ENCODE data around the gene PTPRT.

The PTPRT gene

GRCh38 chr20:42530855-42531448, 658.8 kb downstream of the PTPRT start:
- no peaks in the 10 kb centered on the region for H3K27me3 ChIP-seq (ENCODE audit: insufficient read depth, low read length)
- no peak overlapping the region for H3K4me3 ChIP-seq (ENCODE audit: low read depth, low read length)
- no peaks in the 10 kb centered on the region for H3K36me3 ChIP-seq (ENCODE audit: insufficient read depth, low read length)
- no peak overlapping the region for H2AFZ ChIP-seq (ENCODE audit: low read length, unreplicated experiment)
- H3K27ac ChIP-seq (ENCODE audit: low read depth, low read length), result no peak overlapping the region
- no peaks in the 10 kb centered on the region for H3K79me2 ChIP-seq (ENCODE audit: control insufficient read depth, insufficient read depth, low read length, unreplicated experiment)
- H3K4me1 ChIP-seq (ENCODE audit: control insufficient read depth, insufficient read depth, low read length, unreplicated experiment), result no peaks in the 10 kb centered on the region

DNA sequence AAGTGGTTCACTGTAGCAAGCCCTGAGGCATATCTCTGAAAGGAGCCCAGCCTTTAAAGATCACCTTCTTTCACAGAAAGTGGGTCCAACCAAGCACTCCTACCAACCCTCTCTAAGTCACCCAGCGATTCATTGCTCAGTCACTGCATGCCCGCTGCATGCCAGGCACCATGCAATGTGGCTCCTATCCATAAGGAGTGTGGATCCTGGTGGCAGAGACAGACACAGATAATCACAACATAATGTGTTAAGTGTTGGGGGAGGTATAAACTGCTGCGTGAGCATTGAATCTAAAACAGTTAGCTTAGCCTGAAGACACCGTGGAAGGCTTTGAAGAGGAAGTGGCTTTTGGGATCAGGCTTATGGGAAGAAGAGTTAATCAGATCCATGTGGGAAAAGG, 659.5 kb downstream of the PTPRT start:
- Histone ChIP-seq H3K27ac (ENCODE audit: low read depth, low read length) (no peak overlapping the region), H3K27me3 (ENCODE audit: insufficient read depth, low read length) (no peaks in the 10 kb centered on the region), H3K79me2 (ENCODE audit: control insufficient read depth, insufficient read depth, low read length, unreplicated experiment) (no peaks in the 10 kb centered on the region), H2AFZ (ENCODE audit: low read length, unreplicated experiment) (no peak overlapping the region), H3K4me3 (ENCODE audit: low read depth, low read length) (no peak overlapping the region), H3K36me3 (ENCODE audit: insufficient read depth, low read length) (no peaks in the 10 kb centered on the region), H3K4me1 (ENCODE audit: control insufficient read depth, insufficient read depth, low read length, unreplicated experiment) (no peaks in the 10 kb centered on the region)

GRCh38 chr20:42524058-42524457, 665.6 kb downstream of the PTPRT start:
- Histone ChIP-seq H3K36me3 (ENCODE audit: insufficient read depth, low read length) (no peaks in the 10 kb centered on the region), H3K79me2 (ENCODE audit: control insufficient read depth, insufficient read depth, low read length, unreplicated experiment) (no peaks in the 10 kb centered on the region), H3K27me3 (ENCODE audit: insufficient read depth, low read length) (no peaks in the 10 kb centered on the region), H3K4me1 (ENCODE audit: control insufficient read depth, insufficient read depth, low read length, unreplicated experiment) (no peaks in the 10 kb centered on the region), H3K4me3 (ENCODE audit: low read depth, low read length) (no peak overlapping the region), H3K27ac (ENCODE audit: low read depth, low read length) (no peak overlapping the region), H2AFZ (ENCODE audit: low read length, unreplicated experiment) (no peak overlapping the region)

DNA sequence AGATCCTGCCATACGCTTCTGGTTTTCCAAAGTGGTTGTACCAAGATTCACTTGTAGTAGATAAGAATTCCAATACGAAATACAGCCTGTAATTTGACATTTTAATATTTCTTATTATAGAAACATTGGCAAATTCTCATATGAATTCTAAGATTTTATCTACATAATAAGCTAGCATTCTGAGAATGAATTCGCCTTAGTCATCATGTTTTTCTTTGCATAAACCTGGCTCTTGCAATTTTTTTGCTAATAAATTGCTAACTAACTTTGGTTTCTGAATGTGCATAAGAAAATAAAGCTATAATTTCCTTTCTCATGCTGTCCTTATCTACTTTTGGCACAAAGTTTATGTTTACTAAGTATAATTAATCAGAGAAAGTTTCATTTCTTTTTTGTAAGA, 673.0 kb downstream of the PTPRT start:
- Histone ChIP-seq H3K4me3 (ENCODE audit: low read depth, low read length) (no peak overlapping the region), H2AFZ (ENCODE audit: low read length, unreplicated experiment) (no peak overlapping the region), H3K27me3 (ENCODE audit: insufficient read depth, low read length) (no peaks in the 10 kb centered on the region), H3K79me2 (ENCODE audit: control insufficient read depth, insufficient read depth, low read length, unreplicated experiment) (no peaks in the 10 kb centered on the region), H3K36me3 (ENCODE audit: insufficient read depth, low read length) (no peaks in the 10 kb centered on the region), H3K27ac (ENCODE audit: low read depth, low read length) (no peak overlapping the region), H3K4me1 (ENCODE audit: control insufficient read depth, insufficient read depth, low read length, unreplicated experiment) (no peaks in the 10 kb centered on the region)

DNA sequence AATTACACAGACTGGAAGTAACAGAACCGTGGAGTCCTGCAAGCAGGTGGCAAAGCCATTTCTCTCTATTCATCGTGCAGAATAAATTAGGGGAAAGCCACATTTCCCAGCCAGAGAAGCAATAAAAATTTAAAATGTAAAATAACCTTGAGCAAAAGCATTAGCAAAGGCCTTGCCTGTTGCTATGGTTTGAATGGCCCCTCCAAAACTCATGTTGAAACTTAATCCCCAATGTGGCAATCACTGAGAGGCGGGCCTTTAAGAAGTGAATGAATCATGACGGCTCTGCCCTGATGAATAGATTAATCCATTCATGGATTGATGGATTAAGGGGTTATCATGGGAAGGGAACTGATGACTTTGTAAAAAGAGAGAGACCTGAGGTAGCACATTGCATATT, 679.0 kb downstream of the PTPRT start:
- Histone ChIP-seq H3K4me1 (ENCODE audit: control insufficient read depth, insufficient read depth, low read length, unreplicated experiment) (no peaks in the 10 kb centered on the region), H3K27ac (ENCODE audit: low read depth, low read length) (no peak overlapping the region), H3K27me3 (ENCODE audit: insufficient read depth, low read length) (no peaks in the 10 kb centered on the region), H2AFZ (ENCODE audit: low read length, unreplicated experiment) (no peak overlapping the region), H3K4me3 (ENCODE audit: low read depth, low read length) (no peak overlapping the region), H3K36me3 (ENCODE audit: insufficient read depth, low read length) (no peaks in the 10 kb centered on the region), H3K79me2 (ENCODE audit: control insufficient read depth, insufficient read depth, low read length, unreplicated experiment) (no peaks in the 10 kb centered on the region)

- no peaks in the 10 kb centered on the region for H3K4me1 ChIP-seq (ENCODE audit: control insufficient read depth, insufficient read depth, low read length, unreplicated experiment)
- no peaks in the 10 kb centered on the region for H3K27me3 ChIP-seq (ENCODE audit: insufficient read depth, low read length)
- no peak overlapping the region for H2AFZ ChIP-seq (ENCODE audit: low read length, unreplicated experiment)
- H3K79me2 ChIP-seq (ENCODE audit: control insufficient read depth, insufficient read depth, low read length, unreplicated experiment), result no peaks in the 10 kb centered on the region
- no peaks in the 10 kb centered on the region for H3K36me3 ChIP-seq (ENCODE audit: insufficient read depth, low read length)
- H3K4me3 ChIP-seq (ENCODE audit: low read depth, low read length), result no peak overlapping the region
- no peak overlapping the region for H3K27ac ChIP-seq (ENCODE audit: low read depth, low read length)
Observed at GRCh38 chr20:42507874-42508273, 681.8 kb downstream of the PTPRT start.

GRCh38 chr20:42506397-42506796, 683.3 kb downstream of the PTPRT start:
- Histone ChIP-seq H3K36me3 (ENCODE audit: insufficient read depth, low read length) (no peaks in the 10 kb centered on the region), H3K4me3 (ENCODE audit: low read depth, low read length) (no peak overlapping the region), H3K79me2 (ENCODE audit: control insufficient read depth, insufficient read depth, low read length, unreplicated experiment) (no peaks in the 10 kb centered on the region), H3K27ac (ENCODE audit: low read depth, low read length) (no peak overlapping the region), H2AFZ (ENCODE audit: low read length, unreplicated experiment) (no peak overlapping the region), H3K27me3 (ENCODE audit: insufficient read depth, low read length) (no peaks in the 10 kb centered on the region), H3K4me1 (ENCODE audit: control insufficient read depth, insufficient read depth, low read length, unreplicated experiment) (no peaks in the 10 kb centered on the region)

DNA sequence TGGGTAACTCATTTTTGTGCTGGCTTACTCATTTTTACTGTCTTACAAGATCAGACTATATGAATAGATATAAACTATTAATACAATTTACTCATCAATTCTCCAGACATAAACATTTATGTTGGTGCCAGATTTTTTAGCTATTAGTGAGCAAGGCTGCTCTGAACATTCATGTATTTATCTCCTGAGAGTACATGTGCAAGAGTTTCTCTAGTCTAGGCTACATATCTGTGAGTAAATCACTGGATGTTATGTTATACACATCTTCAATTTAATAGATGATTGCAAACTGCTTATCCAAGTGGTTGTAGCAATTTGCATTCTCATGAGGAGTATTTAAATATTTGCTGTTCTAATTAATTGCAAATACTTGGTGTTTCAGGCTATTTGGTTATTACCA, 687.1 kb downstream of the PTPRT start:
- Histone ChIP-seq H3K36me3 (ENCODE audit: insufficient read depth, low read length) (no peaks in the 10 kb centered on the region), H3K27ac (ENCODE audit: low read depth, low read length) (no peak overlapping the region), H3K4me3 (ENCODE audit: low read depth, low read length) (no peak overlapping the region), H2AFZ (ENCODE audit: low read length, unreplicated experiment) (no peak overlapping the region), H3K4me1 (ENCODE audit: control insufficient read depth, insufficient read depth, low read length, unreplicated experiment) (no peaks in the 10 kb centered on the region), H3K27me3 (ENCODE audit: insufficient read depth, low read length) (no peaks in the 10 kb centered on the region), H3K79me2 (ENCODE audit: control insufficient read depth, insufficient read depth, low read length, unreplicated experiment) (no peaks in the 10 kb centered on the region)

GRCh38 chr20:42496595-42496994, 693.1 kb downstream of the PTPRT start:
- Histone ChIP-seq H3K36me3 (ENCODE audit: insufficient read depth, low read length) (no peaks in the 10 kb centered on the region), H3K27ac (ENCODE audit: low read depth, low read length) (no peak overlapping the region), H3K79me2 (ENCODE audit: control insufficient read depth, insufficient read depth, low read length, unreplicated experiment) (no peaks in the 10 kb centered on the region), H2AFZ (ENCODE audit: low read length, unreplicated experiment) (no peak overlapping the region), H3K27me3 (ENCODE audit: insufficient read depth, low read length) (no peaks in the 10 kb centered on the region), H3K4me1 (ENCODE audit: control insufficient read depth, insufficient read depth, low read length, unreplicated experiment) (no peaks in the 10 kb centered on the region), H3K4me3 (ENCODE audit: low read depth, low read length) (no peak overlapping the region)

GRCh38 chr20:42494290-42494689, 695.4 kb downstream of the PTPRT start:
- Histone ChIP-seq H2AFZ (ENCODE audit: low read length, unreplicated experiment) (no peak overlapping the region), H3K36me3 (ENCODE audit: insufficient read depth, low read length) (no peaks in the 10 kb centered on the region), H3K79me2 (ENCODE audit: control insufficient read depth, insufficient read depth, low read length, unreplicated experiment) (no peaks in the 10 kb centered on the region), H3K27me3 (ENCODE audit: insufficient read depth, low read length) (no peaks in the 10 kb centered on the region), H3K4me1 (ENCODE audit: control insufficient read depth, insufficient read depth, low read length, unreplicated experiment) (no peaks in the 10 kb centered on the region), H3K27ac (ENCODE audit: low read depth, low read length) (no peak overlapping the region), H3K4me3 (ENCODE audit: low read depth, low read length) (no peak overlapping the region)

DNA sequence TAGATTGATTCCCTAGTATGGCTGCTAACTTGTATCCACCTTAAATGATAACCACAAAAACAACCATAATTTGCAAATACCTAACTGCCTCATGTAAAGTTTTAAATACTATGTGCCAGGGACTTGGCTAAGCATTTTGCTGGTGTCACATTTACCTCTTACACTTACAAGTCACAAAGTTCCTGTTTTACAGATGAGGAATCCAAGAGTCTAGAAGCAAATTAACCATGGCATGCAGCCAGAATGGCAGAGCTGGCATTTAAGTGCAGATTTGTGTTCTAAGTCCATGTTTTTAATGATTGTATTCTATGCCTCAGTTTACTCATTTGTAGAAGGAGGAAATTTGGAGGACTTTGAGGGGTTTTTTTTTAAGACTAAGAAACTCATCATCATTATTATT, 696.7 kb downstream of the PTPRT start:
- no peaks in the 10 kb centered on the region for H3K36me3 ChIP-seq (ENCODE audit: insufficient read depth, low read length)
- H3K4me3 ChIP-seq (ENCODE audit: low read depth, low read length), result no peak overlapping the region
- no peaks in the 10 kb centered on the region for H3K4me1 ChIP-seq (ENCODE audit: control insufficient read depth, insufficient read depth, low read length, unreplicated experiment)
- H2AFZ ChIP-seq (ENCODE audit: low read length, unreplicated experiment), result no peak overlapping the region
- H3K27ac ChIP-seq (ENCODE audit: low read depth, low read length), result no peak overlapping the region
- no peaks in the 10 kb centered on the region for H3K27me3 ChIP-seq (ENCODE audit: insufficient read depth, low read length)
- no peaks in the 10 kb centered on the region for H3K79me2 ChIP-seq (ENCODE audit: control insufficient read depth, insufficient read depth, low read length, unreplicated experiment)
